Measurements from ENCODE around the gene SLC22A5. TPM values are rescaled to one million over a fixed set of nuclear protein-coding genes. Genes with fewer than 3 reads are reported as not detected.

SLC22A5 gene
- total RNA-seq, 1 donor from 2014 or later: 13.2 TPM

GRCh38 chr5:132416306-132417009, 46.9 kb downstream of the SLC22A5 start:
- no peaks in the 10 kb centered on the region for H3K36me3 ChIP-seq (ENCODE audit: control insufficient read depth, insufficient read depth, low read length)
- no peak for DNase-seq (ENCODE audit: low read depth)
- TF ChIP-seq CTCF (IDR thresholded peaks at IDR 0.05; ENCODE audit: insufficient read depth, low read length, poor library complexity, severe bottlenecking): no peak
- H3K4me3 ChIP-seq (ENCODE audit: low read depth, low read length): no peak overlapping the region
- H3K27me3 ChIP-seq (ENCODE audit: control insufficient read depth, insufficient read depth, low read length): no peaks in the 10 kb centered on the region

GRCh38 chr5:132417010-132417439, 47.5 kb downstream of the SLC22A5 start:
- Histone ChIP-seq H3K27me3 (ENCODE audit: control insufficient read depth, insufficient read depth, low read length) (no peaks in the 10 kb centered on the region), H3K4me3 (ENCODE audit: low read depth, low read length) (no peak overlapping the region), H3K36me3 (ENCODE audit: control insufficient read depth, insufficient read depth, low read length) (no peaks in the 10 kb centered on the region)
- TF ChIP-seq CTCF (IDR thresholded peaks at IDR 0.05; ENCODE audit: insufficient read depth, low read length, poor library complexity, severe bottlenecking): no peak
- DNase-seq (ENCODE audit: low read depth): no peak

- no peaks in the 10 kb centered on the region for H3K36me3 ChIP-seq (ENCODE audit: control insufficient read depth, insufficient read depth, low read length)
- no peak for TF ChIP-seq CTCF (IDR thresholded peaks at IDR 0.05; ENCODE audit: insufficient read depth, low read length, poor library complexity, severe bottlenecking)
Observed at GRCh38 chr5:132417461-132417860, 48.0 kb downstream of the SLC22A5 start.

GRCh38 chr5:132417889-132418485, 48.5 kb downstream of the SLC22A5 start:
- no peak overlapping the region for H3K4me3 ChIP-seq (ENCODE audit: low read depth, low read length)
- no peaks in the 10 kb centered on the region for H3K27me3 ChIP-seq (ENCODE audit: control insufficient read depth, insufficient read depth, low read length)
- DNase-seq (ENCODE audit: low read depth): no peak
- no peak for TF ChIP-seq CTCF (IDR thresholded peaks at IDR 0.05; ENCODE audit: insufficient read depth, low read length, poor library complexity, severe bottlenecking)
- no peaks in the 10 kb centered on the region for H3K36me3 ChIP-seq (ENCODE audit: control insufficient read depth, insufficient read depth, low read length)

More at GRCh38 chr5:132417461-132417860, 48.0 kb downstream of the SLC22A5 start:
- no peak overlapping the region for H3K4me3 ChIP-seq (ENCODE audit: low read depth, low read length)
- DNase-seq (ENCODE audit: low read depth): no peak
- no peaks in the 10 kb centered on the region for H3K27me3 ChIP-seq (ENCODE audit: control insufficient read depth, insufficient read depth, low read length)

GRCh38 chr5:132418881-132419280, 49.4 kb downstream of the SLC22A5 start:
- Histone ChIP-seq H3K36me3 (ENCODE audit: control insufficient read depth, insufficient read depth, low read length) (no peaks in the 10 kb centered on the region), H3K27me3 (ENCODE audit: control insufficient read depth, insufficient read depth, low read length) (no peaks in the 10 kb centered on the region), H3K4me3 (ENCODE audit: low read depth, low read length) (no peak overlapping the region)
- TF ChIP-seq CTCF (IDR thresholded peaks at IDR 0.05; ENCODE audit: insufficient read depth, low read length, poor library complexity, severe bottlenecking): no peak
- no peak for DNase-seq (ENCODE audit: low read depth)
